ENCODE results near the gene PRPF40B.

Gene PRPF40B

DNA sequence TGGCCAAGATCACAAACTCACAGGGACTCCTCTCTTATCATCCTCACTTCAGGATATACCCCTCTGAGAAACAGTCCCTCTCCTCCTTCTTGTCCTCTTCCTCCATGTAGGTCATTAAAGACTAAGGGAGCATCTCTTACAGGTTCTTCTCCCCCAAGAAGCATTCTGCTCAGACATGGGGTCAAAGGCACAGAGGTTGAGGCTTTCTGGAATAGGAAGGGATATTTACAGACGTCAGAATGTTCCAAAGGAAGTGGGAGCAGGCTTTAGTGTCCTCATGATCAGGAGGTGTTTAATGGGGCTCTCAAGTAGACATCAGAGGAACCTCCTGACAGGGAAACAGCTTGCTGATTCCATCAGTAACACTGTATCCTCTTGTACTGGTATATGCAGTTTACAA, 36.4 kb downstream of the PRPF40B start:
- DNase-seq (ENCODE audit: low spot score), result no peak

GRCh38 chr12:49661191-49661590, 37.8 kb downstream of the PRPF40B start:
- DNase-seq (ENCODE audit: low spot score), result no peak

DNA sequence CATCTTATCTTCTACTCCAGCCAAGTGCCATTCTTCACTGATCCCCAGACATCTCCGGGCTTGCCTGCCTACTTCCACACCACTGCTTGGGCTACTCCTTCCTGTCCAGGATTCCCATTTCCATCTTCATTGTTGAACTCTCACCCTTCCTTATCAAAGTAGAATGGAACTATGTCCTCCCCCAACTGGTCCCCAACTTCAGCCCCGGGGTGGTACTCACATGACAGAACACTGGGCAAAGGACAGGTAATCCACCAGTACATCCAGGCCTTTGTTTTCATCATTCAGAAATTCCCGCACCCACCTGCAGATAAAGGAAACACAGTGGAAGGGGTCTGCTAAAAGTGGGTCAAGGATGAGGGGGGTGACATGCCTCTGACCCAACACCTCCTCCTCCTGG, 38.4 kb downstream of the PRPF40B start:
- DNase-seq (ENCODE audit: low spot score), result no peak

- DNase-seq (ENCODE audit: low spot score), result peak; percentile 61
Observed at GRCh38 chr12:49662998-49663843, 39.9 kb downstream of the PRPF40B start.

- DNase-seq (ENCODE audit: low spot score), result no peak
Observed at GRCh38 chr12:49664167-49664566, 40.8 kb downstream of the PRPF40B start.

DNA sequence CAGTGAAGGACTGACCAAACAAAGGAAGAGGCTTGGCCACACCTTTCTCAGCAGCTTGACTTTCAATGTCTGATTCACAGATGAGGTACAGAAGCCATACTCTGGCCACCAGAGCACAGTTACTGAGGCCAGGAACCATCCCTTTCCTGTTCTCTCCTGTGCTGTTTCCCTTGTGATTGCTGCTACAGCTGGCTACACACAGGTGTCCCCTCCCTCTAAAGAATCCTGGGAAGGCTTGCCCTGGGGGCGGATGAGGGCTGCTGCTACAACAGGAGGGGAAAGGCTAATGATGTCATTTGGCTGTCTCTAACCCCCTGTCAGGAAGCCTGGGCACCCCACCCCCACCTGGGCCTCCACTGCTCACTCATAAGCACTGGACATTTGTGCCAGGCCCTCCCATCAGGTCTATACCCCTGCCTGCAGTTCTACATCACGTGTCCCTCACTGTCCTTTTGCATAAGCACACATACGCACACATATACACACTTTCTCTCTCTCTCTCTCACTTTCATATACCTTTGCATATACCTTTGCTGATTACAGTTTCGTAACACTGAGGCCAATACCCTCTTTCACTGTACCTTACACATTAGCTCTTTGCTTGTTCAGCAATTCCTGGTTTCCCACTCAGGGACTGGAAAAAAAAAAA, 41.4 kb downstream of the PRPF40B start:
- no peak for DNase-seq (ENCODE audit: low spot score)

GRCh38 chr12:49665384-49665783, 42.0 kb downstream of the PRPF40B start:
- no peak for DNase-seq (ENCODE audit: low spot score)

DNA sequence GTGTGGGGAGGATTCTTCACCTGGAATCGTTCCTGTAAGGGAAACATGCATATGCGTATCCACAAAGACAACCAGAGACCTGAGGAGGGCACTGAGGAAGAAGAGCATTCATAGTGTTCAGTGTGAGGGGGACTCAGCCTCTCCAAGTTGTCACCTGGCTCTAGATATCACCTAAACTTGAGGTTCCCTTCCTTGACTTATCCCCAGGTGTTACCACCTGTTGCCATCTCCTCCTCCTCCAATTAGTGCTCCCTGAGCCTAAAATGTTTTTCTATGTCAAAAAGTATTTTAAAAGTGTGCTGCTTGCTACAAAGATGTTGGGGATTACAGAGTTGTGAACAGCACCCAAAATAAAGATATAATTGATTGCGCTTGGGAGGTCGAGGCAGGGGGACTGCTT, 42.8 kb downstream of the PRPF40B start:
- no peak for DNase-seq (ENCODE audit: low spot score)

- DNase-seq (ENCODE audit: low spot score), result no peak
Observed at GRCh38 chr12:49667325-49668090, 44.1 kb downstream of the PRPF40B start.

- DNase-seq (ENCODE audit: low spot score), result no peak
Observed at GRCh38 chr12:49669796-49670195, 46.4 kb downstream of the PRPF40B start.

GRCh38 chr12:49671031-49671765, 47.8 kb downstream of the PRPF40B start:
- no peak for DNase-seq (ENCODE audit: low spot score)

GRCh38 chr12:49672301-49673217, 49.2 kb downstream of the PRPF40B start:
- DNase-seq (ENCODE audit: low spot score), result peak; percentile 36

DNA sequence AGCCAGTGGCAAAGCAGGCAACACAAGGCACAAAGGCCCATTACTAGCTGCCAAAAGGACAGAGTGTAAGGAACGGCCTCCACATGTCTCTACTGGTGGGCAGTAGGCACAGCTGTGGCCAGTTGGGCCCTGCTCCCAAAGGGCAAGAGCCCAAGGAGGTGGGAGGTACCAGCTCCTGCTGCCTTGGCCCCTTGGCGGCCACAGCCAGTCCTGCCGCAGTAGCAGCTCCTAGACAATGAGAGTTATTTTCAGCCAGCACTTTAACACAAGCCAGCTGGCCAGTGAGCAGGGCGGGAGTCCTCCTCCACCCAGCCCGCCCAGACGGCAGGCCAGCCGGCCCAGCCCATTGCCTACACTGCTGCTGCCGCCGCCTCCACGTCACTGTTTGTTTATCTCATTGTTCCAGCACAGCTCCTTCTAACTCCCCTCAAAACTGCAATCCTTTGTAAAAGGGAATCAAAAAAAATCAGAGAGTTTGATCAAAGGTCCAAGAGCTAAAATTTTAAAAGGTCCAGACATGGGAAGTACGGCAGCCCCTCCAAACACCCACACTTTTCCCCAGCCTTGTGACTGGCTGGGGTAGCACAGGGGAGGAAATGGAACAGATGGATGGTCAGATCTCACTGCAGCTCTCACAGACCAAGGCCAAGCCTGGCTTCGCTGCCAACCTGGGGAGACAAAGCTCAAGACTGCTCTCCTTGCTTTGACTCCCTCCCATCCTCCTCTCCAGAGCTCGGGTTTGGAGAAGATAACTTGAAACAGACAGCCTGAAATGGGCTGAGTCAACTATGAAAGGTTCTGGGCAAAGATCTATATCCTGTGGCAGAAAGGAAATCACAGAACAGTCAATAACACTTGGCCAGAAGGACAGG, 50.3 kb downstream of the PRPF40B start:
- peak; percentile 98 for DNase-seq (ENCODE audit: low spot score)

- no peak for DNase-seq (ENCODE audit: low spot score)
Observed at GRCh38 chr12:49674318-49674981, 51.1 kb downstream of the PRPF40B start.

DNA sequence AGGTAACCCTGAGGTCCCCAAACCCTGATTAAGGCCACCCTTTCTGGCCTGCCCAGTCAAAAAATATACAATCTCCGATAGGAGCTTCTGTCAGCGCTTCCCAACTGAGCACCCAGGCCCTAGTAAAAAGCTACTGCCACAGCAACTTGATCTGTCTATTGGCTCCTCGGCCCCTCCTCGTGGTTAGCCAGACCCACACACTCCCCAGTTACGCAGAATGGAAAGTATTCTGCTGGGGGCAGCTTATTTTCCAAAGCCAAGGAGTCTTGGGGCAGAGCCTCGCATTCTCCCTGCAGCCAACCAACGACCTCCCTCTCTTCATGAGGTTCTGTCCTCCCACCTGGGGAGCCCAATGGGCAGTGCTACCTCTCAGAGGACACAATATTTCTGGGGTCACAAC, 51.8 kb downstream of the PRPF40B start:
- no peak for DNase-seq (ENCODE audit: low spot score)

- DNase-seq (ENCODE audit: low spot score), result no peak
Observed at GRCh38 chr12:49678711-49679110, 55.4 kb downstream of the PRPF40B start.

DNA sequence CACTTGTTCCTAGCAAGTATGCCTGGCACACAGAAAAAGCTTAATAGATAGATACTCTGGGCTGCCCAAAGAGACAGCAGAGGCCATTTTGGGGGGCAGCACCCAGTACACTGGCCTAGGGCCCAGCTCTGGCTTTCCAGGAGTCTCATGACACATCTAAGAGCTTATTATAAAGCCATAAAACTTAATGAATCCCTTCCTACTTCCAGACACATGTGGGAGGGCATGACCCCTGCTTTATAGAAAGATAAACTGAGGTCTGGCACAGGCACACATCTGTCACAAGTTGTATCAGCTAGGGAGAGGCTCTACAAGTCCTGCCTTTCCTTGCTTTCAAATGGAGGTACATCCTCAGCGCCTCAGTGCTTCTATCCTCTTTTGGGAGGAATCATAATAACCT, 56.7 kb downstream of the PRPF40B start:
- DNase-seq (ENCODE audit: low spot score), result no peak

GRCh38 chr12:49683599-49684309, 60.4 kb downstream of the PRPF40B start:
- no peak for DNase-seq (ENCODE audit: low spot score)

All from putamen (tissue), 1 donor.